Heart left ventricle (tissue), 16 donors: ENCODE results near the gene PACSIN1. TPM values are rescaled to one million over a fixed set of nuclear protein-coding genes. Genes with fewer than 3 reads are reported as not detected.

Experiments
- ATAC-seq, 4 donors: fragments of 200-7000 bp; cut with Tn5 transposase; one replicate each; pipeline ENCODE4 v1.9.1; 2020 to 2022; ENCODE audit warnings: moderate library complexity in 4 of 4, mild to moderate bottlenecking in 3 of 4, moderate number of reproducible peaks in 1 of 4
- DNase-seq, 5 donors: peaks; one replicate each; pipeline ENCODE4 v3.0.0-alpha.2; 2020
- H3K27ac ChIP-seq, 12 donors: fragments of 200-600 bp; sonication (generic) in 4 of 12; one replicate each; pipeline versions ENCODE4 v1.5.0 to v1.8.0; 2016 to 2022; ENCODE audit warnings: mild to moderate bottlenecking in 2 of 12
- H3K27me3 ChIP-seq, 9 donors: fragments of 200-600 bp; sonication (generic) in 2 of 9; one replicate each; pipeline versions ENCODE4 v1.5.1 to v1.8.0; 2016 to 2022; ENCODE audit warnings: mild to moderate bottlenecking in 3 of 9
- H3K36me3 ChIP-seq, 9 donors: fragments of 200-600 bp; sonication (generic) in 2 of 9; one replicate each; pipeline versions ENCODE4 v1.5.0 to v1.8.0; 2018 to 2022; ENCODE audit warnings: mild to moderate bottlenecking in 2 of 9
- H3K4me1 ChIP-seq, 12 donors: fragments of 200-600 bp; sonication (generic) in 4 of 12; one replicate each; pipeline versions ENCODE4 v1.5.0 to v1.8.0; 2016 to 2022; ENCODE audit warnings: mild to moderate bottlenecking in 3 of 12
- H3K4me3 ChIP-seq, 12 donors: fragments of 200-600 bp; sonication (generic) in 4 of 12; one replicate each; pipeline versions ENCODE4 v1.5.0 to v1.8.0; 2017 to 2022; ENCODE audit warnings: mild to moderate bottlenecking in 9 of 12, moderate library complexity in 4 of 12
- H3K9me3 ChIP-seq, 12 donors: fragments of 200-600 bp; sonication (generic) in 4 of 12; one replicate each; pipeline versions ENCODE4 v1.5.0 to v1.8.0; 2016 to 2022; ENCODE audit warnings: mild to moderate bottlenecking in 1 of 12
- CTCF ChIP-seq, 12 donors: fragments of 200-600 bp; sonication (generic) in 4 of 12; IDR thresholded peaks; one replicate each; pipeline versions ENCODE4 v1.5.0 to v1.8.0; 2018 to 2022; ENCODE audit warnings: antibody characterized with exemption in 12 of 12, mild to moderate bottlenecking in 5 of 12
- POLR2A ChIP-seq, 2 donors: fragments of 450-650 bp; IDR thresholded peaks; one replicate each; pipeline ENCODE4 v1.6.1; 2017; ENCODE audit warnings: antibody characterized with exemption in 2 of 2, mild to moderate bottlenecking in 2 of 2, moderate library complexity in 2 of 2
- WGBS, 4 donors: extraction: QIAGEN DNeasy Blood & Tissue Kit in 2 of 4; methylation state at CpG; one replicate each; pipeline versions ENCODE4 v1.1.5 to v1.1.7; 2013 to 2018; 5-methylcytosine and 5-hydroxymethylcytosine counted together
- intact Hi-C, 10 donors: fragments of 100-400 bp; cut with DNase I; formaldehyde crosslinking; loops; one replicate each; pipeline versions ENCODE4 v1.11.1 to v1.14.2; 2022
- polyA plus RNA-seq, 2 donors: library from polyadenylated mRNA; stranded (reverse); fragments of 200-250 nt; gene quantifications; one replicate each; pipeline ENCODE4 v1.2.3, GENCODE V29; 2013
- total RNA-seq, 9 donors: library from RNA; depleted of rRNA in 2 of 9; stranded (reverse); fragments of >200 nt in 2 of 9; fragmentation: NEBNext Ultra II Directional in 3 of 9; extraction: Animal tissue kit (Norgen Biotek cat#: 25700) in 3 of 9; gene quantifications; one replicate each; pipeline versions ENCODE4 v1.1.0 to v1.2.4, GENCODE V29; 2016 to 2023
- donor health status: ischemic (EF 13 %, LVEDD 7.1; RV severe dilation, severe dysfunction).
- donor health status: healthy with polysubstance abuse.
- donor health status: DM: no; HTN: yes; CAD: no.
- donor health status: DM: no; HTN: no; CAD: no.
- donor health status: ischemic (EF 25% LVEDD 6.9; RV normal size, moderate dysfunction).
- donor health status: ischemic (EF 25% LVEDD 5.7; RV mildly dilated, moderate dysfunction).
- donor health status: healthy.
- donor health status: DM: yes; HTN: yes; CAD: no.
- donor health status: ischemic (EF 35%, LVEDD 5.7; RV mildly dilated, moderate dysfunction).
- donor health status: nonischemic (EF 11% LVEDD 7.7; RV severe dilation, severe dysfunction).
- donor health status: DM: yes; HTN: yes; CAD: no.
- donor health status: PGD.
- donor health status: ischemic (EF 29% LVEDD 5.4; RV normal size, mild dysfunction).
- donor health status: nonischemic (EF 23%, LVEDD 6.1; RV moderate dilation, normal function).

Gene PACSIN1
- total and polyA plus RNA-seq, 11 donors, result 1.6 to 12.7 (median 6.0) TPM

GRCh38 chr6:34543421-34543820, 77.5 kb downstream of the PACSIN1 start:
- intact Hi-C loops, result no loop called here
- Histone ChIP-seq H3K4me1 (peaks cover 0 to 17% (median 2%) of the 10 kb centered on the region in 12 donors), H3K4me3 (no peak overlapping the region), H3K36me3 (no peaks in the 10 kb centered on the region), H3K27me3 (no peaks in the 10 kb centered on the region), H3K27ac (no peak overlapping the region), H3K9me3 (no peaks in the 10 kb centered on the region)
- TF ChIP-seq POLR2A (IDR thresholded peaks at IDR 0.05), result no peak
- TF ChIP-seq CTCF (IDR thresholded peaks at IDR 0.05), result no peak
- no peak for DNase-seq
- no peak for ATAC-seq
- WGBS, 4 donors, result 66 to 89% (median 75%) methylated on average over 5 of the region's 5 CpGs

GRCh38 chr6:34544052-34544604, 78.3 kb downstream of the PACSIN1 start:
- H3K4me1 ChIP-seq, result peaks cover 0 to 17% (median 2%) of the 10 kb centered on the region in 12 donors
- WGBS, 4 donors, result 92 to 97% (median 95%) methylated on average over 10 to 27 of the region's 27 CpGs
- TF ChIP-seq CTCF (IDR thresholded peaks at IDR 0.05) (no peak), POLR2A (IDR thresholded peaks at IDR 0.05) (no peak)
- no peak overlapping the region for H3K27ac ChIP-seq
- intact Hi-C loops, result no loop called here
- H3K4me3 ChIP-seq, result no peak overlapping the region
- H3K36me3 ChIP-seq, result no peaks in the 10 kb centered on the region
- no peaks in the 10 kb centered on the region for H3K27me3 ChIP-seq
- no peak for DNase-seq
- no peak for ATAC-seq
- no peaks in the 10 kb centered on the region for H3K9me3 ChIP-seq

GRCh38 chr6:34544776-34545471, 79.0 kb downstream of the PACSIN1 start:
- Histone ChIP-seq H3K27ac (peak overlapping the region in 1 of 12 donors; percentile 62), H3K9me3 (no peaks in the 10 kb centered on the region), H3K4me3 (no peak overlapping the region), H3K4me1 (peaks cover 0 to 17% (median 2%) of the 10 kb centered on the region in 12 donors), H3K36me3 (no peaks in the 10 kb centered on the region), H3K27me3 (no peaks in the 10 kb centered on the region)
- DNase-seq (no peak), ATAC-seq (no peak)
- 82 to 90% (median 85%) methylated on average over 12 to 13 of the region's 13 CpGs for WGBS, 4 donors
- intact Hi-C loops, result no loop called here
- TF ChIP-seq POLR2A (IDR thresholded peaks at IDR 0.05) (no peak), CTCF (IDR thresholded peaks at IDR 0.05) (no peak)

GRCh38 chr6:34546551-34547321, 80.9 kb downstream of the PACSIN1 start:
- no peaks in the 10 kb centered on the region for H3K9me3 ChIP-seq
- intact Hi-C loops, result no loop called here
- WGBS, 4 donors, result 6 to 25% (median 23%) methylated on average over 5 to 11 of the region's 11 CpGs
- H3K4me1 ChIP-seq, result peaks cover 0 to 17% (median 2%) of the 10 kb centered on the region in 12 donors
- no peak for TF ChIP-seq POLR2A (IDR thresholded peaks at IDR 0.05)
- peak in 1 of 12 donors; percentile 4 for TF ChIP-seq CTCF (IDR thresholded peaks at IDR 0.05)
- ATAC-seq, result peak in 3 of 4 donors; percentile 43 to 64 (median 43)
- DNase-seq, result peak in 4 of 5 donors; percentile 43 to 78 (median 69)
- peak overlapping the region in 4 of 12 donors; percentile 6 to 62 (median 46) for H3K27ac ChIP-seq
- H3K36me3 ChIP-seq, result no peaks in the 10 kb centered on the region
- no peak overlapping the region for H3K4me3 ChIP-seq
- H3K27me3 ChIP-seq, result no peaks in the 10 kb centered on the region
